ENCODE data around the gene DESI2. TPM values are rescaled to one million over a fixed set of nuclear protein-coding genes. Genes with fewer than 3 reads are reported as not detected.

Gene DESI2
- total RNA-seq, 1 experiment from 2014 or later = 44.6 TPM

DNA sequence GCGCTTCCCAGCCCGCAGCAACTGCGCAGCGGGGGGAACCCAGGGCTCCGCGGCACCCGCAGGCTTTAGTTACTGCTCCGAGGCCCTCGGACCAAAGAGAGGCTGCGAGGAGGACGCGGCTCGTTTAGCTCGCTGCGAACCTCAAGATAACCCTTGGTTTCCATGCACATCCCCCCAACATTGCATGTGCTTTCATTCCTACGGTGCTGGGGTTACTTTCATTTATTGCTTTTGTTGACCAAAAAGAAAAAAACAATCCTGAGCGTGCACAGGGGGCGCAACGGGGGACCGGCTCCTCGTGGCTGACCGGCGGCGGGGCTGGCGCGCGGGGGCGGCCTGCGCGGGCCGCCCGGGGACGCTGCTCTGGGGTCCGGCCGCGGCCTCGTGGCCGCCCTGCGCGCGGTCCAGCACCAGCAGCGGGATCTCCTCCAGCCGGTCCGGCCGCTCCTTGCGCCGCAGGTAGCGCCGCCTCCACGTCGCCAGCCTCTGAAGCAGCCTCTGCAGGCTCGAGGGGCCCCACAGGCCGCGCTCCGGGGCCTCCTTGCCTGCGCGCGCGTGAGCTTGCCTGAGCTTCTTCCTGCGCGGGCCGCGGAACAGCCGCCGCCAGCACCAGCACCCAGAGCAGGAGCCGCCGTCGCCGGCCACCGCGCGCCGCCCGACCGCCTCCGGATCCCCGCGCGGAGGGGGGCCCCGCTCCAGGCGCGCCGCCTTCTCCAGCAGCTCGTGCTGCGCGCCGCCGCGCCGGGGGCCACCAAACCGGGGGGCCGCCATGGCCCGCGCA is 77.4 kb downstream of the DESI2 start:
- no peaks in the 10 kb centered on the region for H3K36me3 ChIP-seq (ENCODE audit: control insufficient read depth in 1 of 2, insufficient read depth in 2 of 2, low read length in 2 of 2)
- ChIA-PET POLR2A (no interaction called here), RAD21 (ENCODE audit: low non-redundant PET in 1 of 2, low total read pairs in 2 of 2, uncharacterized antibody in 2 of 2, unreplicated experiment in 2 of 2) (no interaction called here), CTCF (no interaction called here)
- no peak overlapping the region for H3K4me2 ChIP-seq (ENCODE audit: low read length)
- intact Hi-C loops (cut with micrococcal nuclease) = no loop called here
- no peak overlapping the region for H3K9ac ChIP-seq (ENCODE audit: low read length)
- H3K79me2 ChIP-seq (ENCODE audit: insufficient read depth, low read length) = no peaks in the 10 kb centered on the region
- no peaks in the 10 kb centered on the region for H3K9me2 ChIP-seq (ENCODE audit: insufficient read depth)
- DNase-seq (ENCODE audit: low read depth, low spot score) (no peak), ATAC-seq (no peak)
- H3K27me3 ChIP-seq (ENCODE audit: insufficient read depth, low read length) = no peaks in the 10 kb centered on the region
- H3K4me1 ChIP-seq (ENCODE audit: control insufficient read depth in 1 of 2, insufficient read depth in 2 of 2, low read length in 2 of 2) = no peaks in the 10 kb centered on the region
- no peak overlapping the region for H3K27ac ChIP-seq (ENCODE audit: low read depth, low read length)
- BruUV-seq (replicated peaks) = no TSS peak
- peaks cover 0 to 3% of the 10 kb centered on the region in 2 experiments; a peak in 1 of 4 replicates for H3K9me3 ChIP-seq (ENCODE audit: control insufficient read depth in 1 of 2, insufficient read depth in 1 of 2, low read depth in 1 of 2, low read length in 2 of 2)
- TF ChIP-seq CEBPB (IDR thresholded peaks at IDR 0.05; ENCODE audit: low read depth) = no peak
- TF ChIP-seq POLR2A (IDR thresholded peaks at IDR 0.05; ENCODE audit: borderline replicate concordance, extremely low read depth, insufficient read depth, insufficient read length) = no peak
- TF ChIP-seq JUND (IDR thresholded peaks at IDR 0.05) = no peak
- TF ChIP-seq EGR1 (IDR thresholded peaks at IDR 0.05; ENCODE audit: low read depth) = no peak
- TF ChIP-seq, protein P1, sequence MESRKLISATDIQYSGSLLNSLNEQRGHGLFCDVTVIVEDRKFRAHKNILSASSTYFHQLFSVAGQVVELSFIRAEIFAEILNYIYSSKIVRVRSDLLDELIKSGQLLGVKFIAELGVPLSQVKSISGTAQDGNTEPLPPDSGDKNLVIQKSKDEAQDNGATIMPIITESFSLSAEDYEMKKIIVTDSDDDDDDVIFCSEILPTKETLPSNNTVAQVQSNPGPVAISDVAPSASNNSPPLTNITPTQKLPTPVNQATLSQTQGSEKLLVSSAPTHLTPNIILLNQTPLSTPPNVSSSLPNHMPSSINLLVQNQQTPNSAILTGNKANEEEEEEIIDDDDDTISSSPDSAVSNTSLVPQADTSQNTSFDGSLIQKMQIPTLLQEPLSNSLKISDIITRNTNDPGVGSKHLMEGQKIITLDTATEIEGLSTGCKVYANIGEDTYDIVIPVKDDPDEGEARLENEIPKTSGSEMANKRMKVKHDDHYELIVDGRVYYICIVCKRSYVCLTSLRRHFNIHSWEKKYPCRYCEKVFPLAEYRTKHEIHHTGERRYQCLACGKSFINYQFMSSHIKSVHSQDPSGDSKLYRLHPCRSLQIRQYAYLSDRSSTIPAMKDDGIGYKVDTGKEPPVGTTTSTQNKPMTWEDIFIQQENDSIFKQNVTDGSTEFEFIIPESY (IDR thresholded peaks at IDR 0.05; ENCODE audit: extremely low read depth, insufficient replicate concordance, low read length) = no peak
- H3K4me3 ChIP-seq (replicated peaks in 1 of 2; ENCODE audit: low read depth in 1 of 2, low read length in 2 of 2) = no peak overlapping the region
- no peaks in the 10 kb centered on the region for H4K20me1 ChIP-seq (ENCODE audit: insufficient read depth)
- H2AFZ ChIP-seq (ENCODE audit: low read depth, low read length, poor library complexity, severe bottlenecking) = no peak overlapping the region

DNA sequence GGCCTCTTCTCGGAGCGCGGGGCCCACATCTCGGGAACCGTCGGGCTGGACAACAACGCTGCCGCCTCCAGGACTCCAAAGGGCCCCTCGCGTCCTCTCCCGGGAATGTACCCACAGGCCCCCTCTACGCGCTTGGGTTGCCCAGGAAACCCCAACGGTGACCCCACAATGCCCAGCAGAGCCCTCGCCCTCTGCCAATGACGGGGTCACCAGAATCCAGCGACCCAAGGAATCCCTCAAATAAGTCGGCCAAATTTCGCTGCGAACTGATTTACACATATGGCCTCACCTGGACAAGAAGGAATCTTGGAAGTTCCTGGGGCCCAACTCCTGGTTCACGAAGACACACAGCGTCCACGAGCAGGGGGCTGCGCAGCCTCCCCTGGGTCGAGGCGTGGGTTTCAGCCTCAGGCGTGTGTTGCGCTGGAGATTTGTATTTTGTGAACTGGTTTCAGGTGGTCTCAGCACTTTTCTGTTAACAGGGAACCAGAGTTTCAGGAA is 78.1 kb downstream of the DESI2 start:
- Histone ChIP-seq H2AFZ (ENCODE audit: low read depth, low read length, poor library complexity, severe bottlenecking) (no peak overlapping the region), H3K4me1 (ENCODE audit: control insufficient read depth in 1 of 2, insufficient read depth in 2 of 2, low read length in 2 of 2) (peaks cover 0 to 3% of the 10 kb centered on the region in 2 experiments; a peak in 1 of 4 replicates), H3K4me3 (replicated peaks in 1 of 2; ENCODE audit: low read depth in 1 of 2, low read length in 2 of 2) (no peak overlapping the region), H4K20me1 (ENCODE audit: insufficient read depth) (no peaks in the 10 kb centered on the region), H3K27ac (ENCODE audit: low read depth, low read length) (no peak overlapping the region), H3K79me2 (ENCODE audit: insufficient read depth, low read length) (no peaks in the 10 kb centered on the region), H3K36me3 (ENCODE audit: control insufficient read depth in 1 of 2, insufficient read depth in 2 of 2, low read length in 2 of 2) (no peaks in the 10 kb centered on the region), H3K9me2 (ENCODE audit: insufficient read depth) (no peaks in the 10 kb centered on the region), H3K9me3 (ENCODE audit: control insufficient read depth in 1 of 2, insufficient read depth in 1 of 2, low read depth in 1 of 2, low read length in 2 of 2) (peaks cover 0 to 8% of the 10 kb centered on the region in 2 experiments; a peak in 1 of 4 replicates), H3K27me3 (ENCODE audit: insufficient read depth, low read length) (no peaks in the 10 kb centered on the region), H3K4me2 (ENCODE audit: low read length) (no peak overlapping the region), H3K9ac (ENCODE audit: low read length) (no peak overlapping the region)
- intact Hi-C loops (cut with micrococcal nuclease) = no loop called here
- DNase-seq (ENCODE audit: low read depth, low spot score) (no peak), ATAC-seq (no peak)
- TF ChIP-seq SRF (IDR thresholded peaks at IDR 0.05; ENCODE audit: low read depth) = no peak
- TF ChIP-seq EZH2 (IDR thresholded peaks at IDR 0.05) = no peak
- TF ChIP-seq CEBPB (IDR thresholded peaks at IDR 0.05; ENCODE audit: low read depth) = no peak
- no peak for TF ChIP-seq TCF7L2 (IDR thresholded peaks at IDR 0.05; ENCODE audit: borderline replicate concordance, extremely low read depth, insufficient read depth, insufficient read length)
- TF ChIP-seq, protein P1 (IDR thresholded peaks at IDR 0.05; ENCODE audit: extremely low read depth, insufficient replicate concordance, low read length) = no peak
- no peak for TF ChIP-seq SIN3A (IDR thresholded peaks at IDR 0.05; ENCODE audit: low read depth)
- TF ChIP-seq SP1 (IDR thresholded peaks at IDR 0.05; ENCODE audit: low read depth) = no peak
- TF ChIP-seq EZH2phosphoT487 (IDR thresholded peaks at IDR 0.05; ENCODE audit: borderline replicate concordance) = no peak
- TF ChIP-seq, protein P2, sequence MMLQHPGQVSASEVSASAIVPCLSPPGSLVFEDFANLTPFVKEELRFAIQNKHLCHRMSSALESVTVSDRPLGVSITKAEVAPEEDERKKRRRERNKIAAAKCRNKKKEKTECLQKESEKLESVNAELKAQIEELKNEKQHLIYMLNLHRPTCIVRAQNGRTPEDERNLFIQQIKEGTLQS (IDR thresholded peaks at IDR 0.05) = no peak
- BruUV-seq (replicated peaks) = no TSS peak
- POLR2A ChIA-PET = no interaction called here
- CTCF ChIA-PET = no interaction called here
- RAD21 ChIA-PET (ENCODE audit: low non-redundant PET in 1 of 2, low total read pairs in 2 of 2, uncharacterized antibody in 2 of 2, unreplicated experiment in 2 of 2) = no interaction called here

Measured in HCT116 (cell line).